Measurements from ENCODE around the gene VPS26B. TPM values are rescaled to one million over a fixed set of nuclear protein-coding genes. Genes with fewer than 3 reads are reported as not detected.

Gene VPS26B
- total and polyA plus RNA-seq, 2 donors from 2014 or later = 20.5 to 34.6 TPM

DNA sequence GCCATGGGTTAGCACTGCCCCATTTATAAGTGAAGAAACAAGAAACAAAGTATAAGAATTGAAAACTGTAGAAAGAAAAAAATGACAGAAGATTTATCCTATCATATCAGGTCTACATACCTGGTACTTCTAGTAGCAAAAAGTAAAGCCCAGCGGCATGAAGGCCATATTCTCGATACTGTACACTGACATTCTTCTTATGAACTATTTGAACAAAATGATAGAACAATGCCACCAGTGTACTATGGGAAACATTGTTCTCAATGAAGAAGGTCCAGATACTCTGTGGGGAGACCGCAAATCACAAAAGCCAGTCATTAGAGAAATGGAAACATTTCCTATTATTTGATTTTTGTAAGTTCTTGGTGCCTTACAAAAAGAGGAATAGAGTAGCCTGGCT lies 7.7 kb upstream of the VPS26B start:
- no peaks in the 10 kb centered on the region for H3K27me3 ChIP-seq (ENCODE audit: control insufficient read depth, insufficient read depth, low read length)
- no peak overlapping the region for H3K9ac ChIP-seq (ENCODE audit: low read length in 3 of 3)
- H3K9me3 ChIP-seq (ENCODE audit: control insufficient read depth in 2 of 3, insufficient read depth in 1 of 3, low read length in 3 of 3) = no peaks in the 10 kb centered on the region
- peaks cover 5 to 9% (median 7%) of the 10 kb centered on the region in 3 donors for H3K36me3 ChIP-seq (ENCODE audit: control insufficient read depth in 2 of 3, insufficient read depth in 3 of 3, low read length in 3 of 3)
- H3K4me1 ChIP-seq (ENCODE audit: control insufficient read depth in 2 of 3, insufficient read depth in 2 of 3, low read depth in 1 of 3, low read length in 3 of 3) = no peaks in the 10 kb centered on the region
- no peak overlapping the region for H3K27ac ChIP-seq (ENCODE audit: low read depth in 2 of 2, low read length in 2 of 2)
- no peak for FAIRE-seq
- no peak overlapping the region for H3K4me3 ChIP-seq (ENCODE audit: low read length in 3 of 3)
- intact Hi-C loops (cut with DNase I) = no loop called here
- TF ChIP-seq, protein P1, sequence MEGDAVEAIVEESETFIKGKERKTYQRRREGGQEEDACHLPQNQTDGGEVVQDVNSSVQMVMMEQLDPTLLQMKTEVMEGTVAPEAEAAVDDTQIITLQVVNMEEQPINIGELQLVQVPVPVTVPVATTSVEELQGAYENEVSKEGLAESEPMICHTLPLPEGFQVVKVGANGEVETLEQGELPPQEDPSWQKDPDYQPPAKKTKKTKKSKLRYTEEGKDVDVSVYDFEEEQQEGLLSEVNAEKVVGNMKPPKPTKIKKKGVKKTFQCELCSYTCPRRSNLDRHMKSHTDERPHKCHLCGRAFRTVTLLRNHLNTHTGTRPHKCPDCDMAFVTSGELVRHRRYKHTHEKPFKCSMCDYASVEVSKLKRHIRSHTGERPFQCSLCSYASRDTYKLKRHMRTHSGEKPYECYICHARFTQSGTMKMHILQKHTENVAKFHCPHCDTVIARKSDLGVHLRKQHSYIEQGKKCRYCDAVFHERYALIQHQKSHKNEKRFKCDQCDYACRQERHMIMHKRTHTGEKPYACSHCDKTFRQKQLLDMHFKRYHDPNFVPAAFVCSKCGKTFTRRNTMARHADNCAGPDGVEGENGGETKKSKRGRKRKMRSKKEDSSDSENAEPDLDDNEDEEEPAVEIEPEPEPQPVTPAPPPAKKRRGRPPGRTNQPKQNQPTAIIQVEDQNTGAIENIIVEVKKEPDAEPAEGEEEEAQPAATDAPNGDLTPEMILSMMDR (IDR thresholded peaks at IDR 0.05; ENCODE audit: borderline replicate concordance, extremely low read depth, insufficient read depth) = no peak
- DNase-seq = no peak

GRCh38 chr11:134223121-134223520 lies 1.4 kb upstream of the VPS26B start:
- Histone ChIP-seq H3K9ac (ENCODE audit: low read length in 3 of 3) (peak overlapping the region; percentile 27 to 70 (median 59)), H3K27ac (ENCODE audit: low read depth in 2 of 2, low read length in 2 of 2) (no peak overlapping the region)

DNA sequence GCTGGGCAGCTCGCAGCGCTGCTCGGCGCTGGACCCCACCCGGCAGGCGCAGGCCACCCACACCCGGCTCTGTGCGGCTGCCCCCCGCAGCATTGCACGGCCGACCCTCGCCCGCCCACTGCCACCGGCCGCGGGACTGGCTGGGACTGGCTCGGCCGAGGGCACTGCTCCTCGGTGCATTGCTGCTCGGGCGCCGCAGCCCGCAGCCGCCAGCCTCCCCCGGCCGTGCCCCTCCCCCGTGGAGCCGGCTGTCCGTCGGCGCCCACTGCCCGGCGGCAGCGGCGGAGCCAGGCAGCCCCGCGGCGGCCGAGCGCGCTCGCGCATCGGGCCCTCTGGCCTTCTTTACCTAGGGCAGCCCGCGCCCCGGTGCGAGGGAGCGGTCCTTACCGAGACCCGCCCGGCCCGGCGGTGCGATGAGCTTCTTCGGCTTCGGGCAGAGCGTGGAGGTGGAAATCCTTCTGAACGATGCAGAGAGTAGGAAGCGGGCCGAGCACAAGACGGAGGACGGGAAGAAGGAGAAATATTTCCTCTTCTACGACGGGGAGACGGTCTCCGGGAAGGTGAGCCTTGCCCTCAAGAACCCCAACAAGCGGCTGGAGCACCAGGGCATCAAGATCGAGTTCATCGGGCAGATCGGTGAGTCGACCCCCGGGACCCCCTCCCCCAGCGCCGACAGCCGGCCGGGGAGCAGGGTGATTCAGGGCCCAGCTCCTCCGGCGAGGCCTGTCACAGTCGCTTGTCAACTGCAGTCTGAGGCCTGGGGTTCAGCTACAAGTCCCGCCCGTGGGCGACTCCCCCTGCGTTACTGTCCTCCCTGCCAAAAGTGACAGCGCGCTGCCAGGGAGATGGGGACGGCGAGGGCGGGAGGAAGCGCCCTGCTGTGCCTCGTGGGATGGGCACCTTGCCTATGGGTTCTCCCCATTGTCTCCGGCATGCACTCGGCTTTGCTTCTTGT lies 516 bp downstream of the VPS26B start:
- intact Hi-C loops (cut with DNase I) = no loop called here
- Histone ChIP-seq H3K9me3 (ENCODE audit: control insufficient read depth in 2 of 3, insufficient read depth in 1 of 3, low read length in 3 of 3) (no peaks in the 10 kb centered on the region), H3K27me3 (ENCODE audit: control insufficient read depth, insufficient read depth, low read length) (no peaks in the 10 kb centered on the region), H3K27ac (ENCODE audit: low read depth in 2 of 2, low read length in 2 of 2) (peak overlapping the region; percentile 96 to 100), H3K9ac (ENCODE audit: low read length in 3 of 3) (peak overlapping the region; percentile 6 to 92 (median 67)), H3K4me1 (ENCODE audit: control insufficient read depth in 2 of 3, insufficient read depth in 2 of 3, low read depth in 1 of 3, low read length in 3 of 3) (peaks cover 0 to 19% (median 18%) of the 10 kb centered on the region in 3 donors), H3K36me3 (ENCODE audit: control insufficient read depth in 2 of 3, insufficient read depth in 3 of 3, low read length in 3 of 3) (no peaks in the 10 kb centered on the region), H3K4me3 (ENCODE audit: low read length in 3 of 3) (peak overlapping the region; percentile 72 to 97 (median 83))
- DNase-seq (peak; percentile 40 to 87 (median 52)), FAIRE-seq (no peak)
- TF ChIP-seq, protein P1 (IDR thresholded peaks at IDR 0.05; ENCODE audit: borderline replicate concordance, extremely low read depth, insufficient read depth) = no peak

More at GRCh38 chr11:134223121-134223520, 1.4 kb upstream of the VPS26B start:
- intact Hi-C loops (cut with DNase I) = no loop called here
- Histone ChIP-seq H3K27me3 (ENCODE audit: control insufficient read depth, insufficient read depth, low read length) (no peaks in the 10 kb centered on the region), H3K4me1 (ENCODE audit: control insufficient read depth in 2 of 3, insufficient read depth in 2 of 3, low read depth in 1 of 3, low read length in 3 of 3) (peaks cover 0 to 18% (median 17%) of the 10 kb centered on the region in 3 donors), H3K9me3 (ENCODE audit: control insufficient read depth in 2 of 3, insufficient read depth in 1 of 3, low read length in 3 of 3) (no peaks in the 10 kb centered on the region), H3K36me3 (ENCODE audit: control insufficient read depth in 2 of 3, insufficient read depth in 3 of 3, low read length in 3 of 3) (peaks cover 3 to 7% (median 7%) of the 10 kb centered on the region in 3 donors), H3K4me3 (ENCODE audit: low read length in 3 of 3) (peak overlapping the region; percentile 92 to 100 (median 97))
- peak in 1 of 5 donors; percentile 4 for DNase-seq
- TF ChIP-seq, protein P1 (IDR thresholded peaks at IDR 0.05; ENCODE audit: borderline replicate concordance, extremely low read depth, insufficient read depth) = no peak
- no peak for FAIRE-seq
